BJ (cell line): ENCODE data around the gene INHBE. TPM values are rescaled to one million over a fixed set of nuclear protein-coding genes. Genes with fewer than 3 reads are reported as not detected.

Experiments
- CTCF ChIA-PET: fragments of 350-600 bp; formaldehyde crosslinking; extraction: SDS; loops from one replicate; lab custom pipeline; 2021; ENCODE audit warnings: antibody characterized with exemption, inconsistent platforms; lab: Yijun Ruan, JAX
- POLR2A ChIA-PET: fragments of 300-600 bp; sonication (Branson Sonifier 250); formaldehyde crosslinking; extraction: SDS; loops from one replicate; lab custom pipeline; 2021; ENCODE audit warnings: antibody characterized with exemption; lab: Charles Lee
- DNase-seq: peaks from one replicate; pipeline ENCODE4 v3.0.0-alpha.2; 2011; ENCODE audit warnings: low read depth
- H3K27me3 ChIP-seq: 2 replicates; pipeline ENCODE4 v1.6.0; 2011; ENCODE audit warnings: low read length; ENCODE audit not compliant: control insufficient read depth, insufficient read depth
- H3K36me3 ChIP-seq: 2 replicates; pipeline ENCODE4 v1.5.1; 2011; ENCODE audit warnings: low read length; ENCODE audit not compliant: control insufficient read depth, insufficient read depth
- H3K4me3 ChIP-seq: 2 replicates; pipeline ENCODE4 v1.5.1; 2011; ENCODE audit warnings: low read depth, mild to moderate bottlenecking, control low read depth, low read length
- polyA plus RNA-seq: library from polyadenylated mRNA; depleted of rRNA; stranded (reverse); fragments of >200 nt; gene quantifications from 2 replicates; pipeline ENCODE4 v1.2.3, GENCODE V29; 2011
- TF ChIP-seq, protein P1 (sequence below): IDR thresholded peaks from 2 replicates; pipeline ENCODE4 v1.5.1; 2011; ENCODE audit warnings: low read depth, mild to moderate bottlenecking, control low read depth, inconsistent platforms, low read length, moderate library complexity; ENCODE audit not compliant: insufficient read depth

Gene INHBE
- polyA plus RNA-seq, 1 experiment, result 23.9 TPM

DNA sequence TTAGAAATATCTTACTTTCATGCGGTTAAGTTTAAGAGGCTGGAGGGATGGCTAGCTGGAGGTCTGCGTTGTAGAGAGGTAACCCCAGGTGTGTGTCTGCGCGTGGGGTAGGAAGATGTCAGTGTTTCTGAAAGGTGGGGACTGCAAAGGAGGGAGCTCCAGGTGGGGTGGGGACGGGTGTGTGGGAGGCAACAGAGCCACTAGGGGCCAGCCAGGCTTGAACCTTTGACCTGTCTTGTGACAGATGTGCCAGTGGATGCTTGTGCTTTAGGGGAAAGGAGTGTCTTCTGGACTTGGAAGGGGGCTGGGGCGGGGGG is 5.3 kb downstream of the INHBE start:
- TF ChIP-seq, protein P1, sequence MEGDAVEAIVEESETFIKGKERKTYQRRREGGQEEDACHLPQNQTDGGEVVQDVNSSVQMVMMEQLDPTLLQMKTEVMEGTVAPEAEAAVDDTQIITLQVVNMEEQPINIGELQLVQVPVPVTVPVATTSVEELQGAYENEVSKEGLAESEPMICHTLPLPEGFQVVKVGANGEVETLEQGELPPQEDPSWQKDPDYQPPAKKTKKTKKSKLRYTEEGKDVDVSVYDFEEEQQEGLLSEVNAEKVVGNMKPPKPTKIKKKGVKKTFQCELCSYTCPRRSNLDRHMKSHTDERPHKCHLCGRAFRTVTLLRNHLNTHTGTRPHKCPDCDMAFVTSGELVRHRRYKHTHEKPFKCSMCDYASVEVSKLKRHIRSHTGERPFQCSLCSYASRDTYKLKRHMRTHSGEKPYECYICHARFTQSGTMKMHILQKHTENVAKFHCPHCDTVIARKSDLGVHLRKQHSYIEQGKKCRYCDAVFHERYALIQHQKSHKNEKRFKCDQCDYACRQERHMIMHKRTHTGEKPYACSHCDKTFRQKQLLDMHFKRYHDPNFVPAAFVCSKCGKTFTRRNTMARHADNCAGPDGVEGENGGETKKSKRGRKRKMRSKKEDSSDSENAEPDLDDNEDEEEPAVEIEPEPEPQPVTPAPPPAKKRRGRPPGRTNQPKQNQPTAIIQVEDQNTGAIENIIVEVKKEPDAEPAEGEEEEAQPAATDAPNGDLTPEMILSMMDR, result no peak
- no peak for DNase-seq
- H3K4me3 ChIP-seq, result peak overlapping the region; percentile 67
- ChIA-PET CTCF (interaction anchor here (0.8 to 16.7 kb wide), 8 partner anchors 23 to 196 kb away, joined by 3 to 411 read pairs (median 4); partner anchors contain the start of gene B4GALNT1), POLR2A (no interaction called here)
- no peaks in the 10 kb centered on the region for H3K36me3 ChIP-seq
- H3K27me3 ChIP-seq, result no peaks in the 10 kb centered on the region

- ChIA-PET CTCF (interaction anchor here (0.6 to 16.7 kb wide), 7 partner anchors 23 to 265 kb away, joined by 3 to 411 read pairs (median 4); partner anchors contain the start of gene B4GALNT1), POLR2A (no interaction called here)
- DNase-seq, result no peak
- Histone ChIP-seq H3K27me3 (no peaks in the 10 kb centered on the region), H3K4me3 (peak overlapping the region; percentile 67), H3K36me3 (no peaks in the 10 kb centered on the region)
- TF ChIP-seq, protein P1, result 0 out of 2 replicates have a peak, but pooled peaks have one; percentile 3
These were observed 5.8 kb downstream of the INHBE start for GRCh38 chr12:57460841-57461275.

GRCh38 chr12:57461276-57461916 is 6.3 kb downstream of the INHBE start:
- ChIA-PET POLR2A (interaction anchor here (0.5 kb wide), 1 partner anchor 153 kb away, joined by 3 read pairs; no protein-coding TSS in a partner anchor), CTCF (interaction anchor here (0.6 to 16.7 kb wide), 13 partner anchors 9 to 266 kb away, joined by 3 to 411 read pairs (median 4); partner anchors contain the start of genes ARHGAP9 and DDIT3)
- H3K4me3 ChIP-seq, result peak overlapping the region; percentile 67
- H3K36me3 ChIP-seq, result no peaks in the 10 kb centered on the region; the same call in 1 of the 2 replicates
- TF ChIP-seq, protein P1, result no peak
- no peaks in the 10 kb centered on the region for H3K27me3 ChIP-seq
- DNase-seq, result no peak

- no peak for DNase-seq
- POLR2A ChIA-PET, result interaction anchor here (0.6 kb wide), 1 partner anchor 153 kb away, joined by 6 read pairs; no protein-coding TSS in a partner anchor
- no peaks in the 10 kb centered on the region; the same call in 1 of the 2 replicates for H3K36me3 ChIP-seq
- TF ChIP-seq, protein P1, result no peak
- H3K27me3 ChIP-seq, result no peaks in the 10 kb centered on the region
- peak overlapping the region; percentile 67 for H3K4me3 ChIP-seq
- CTCF ChIA-PET, result interaction anchor here (0.5 to 16.7 kb wide), 16 partner anchors 7 to 219 kb away, joined by 3 to 411 read pairs (median 4); partner anchors contain the start of genes ARHGAP9, DDIT3, INHBE and MBD6
These were observed 6.8 kb downstream of the INHBE start for GRCh38 chr12:57461917-57462250.

GRCh38 chr12:57462251-57462911 is 7.3 kb downstream of the INHBE start:
- CTCF ChIA-PET, result interaction anchor here (0.5 to 16.7 kb wide), 18 partner anchors 8 to 249 kb away, joined by 3 to 411 read pairs (median 4); partner anchors contain the start of genes ARHGAP9, DDIT3, INHBE and MBD6
- H3K4me3 ChIP-seq, result peak overlapping the region; percentile 67
- no peaks in the 10 kb centered on the region; the same call in 1 of the 2 replicates for H3K36me3 ChIP-seq
- TF ChIP-seq, protein P1, result peak; percentile 98
- H3K27me3 ChIP-seq, result no peaks in the 10 kb centered on the region
- POLR2A ChIA-PET, result interaction anchor here (0.5 to 0.6 kb wide), 2 partner anchors 122 to 153 kb away, joined by 3 to 6 read pairs; no protein-coding TSS in a partner anchor
- DNase-seq, result peak; percentile 37
